HUES64 (cell line): ENCODE measurements around the gene NACC2.

Experiments used
- H3K27ac ChIP-seq: 2 replicates; pipeline ENCODE4 v1.7.0; 2013; ENCODE audit warnings: low read depth, low read length, inconsistent platforms
- H3K27me3 ChIP-seq: 2 replicates; pipeline ENCODE4 v1.6.1; 2013; ENCODE audit warnings: mild to moderate bottlenecking, low read length; ENCODE audit not compliant: insufficient read depth
- H3K36me3 ChIP-seq: 2 replicates; pipeline ENCODE4 v1.6.1; 2013; ENCODE audit warnings: mild to moderate bottlenecking, low read length; ENCODE audit not compliant: insufficient read depth
- H3K4me1 ChIP-seq: 2 replicates; pipeline ENCODE4 v1.6.1; 2013; ENCODE audit warnings: mild to moderate bottlenecking, low read length, moderate library complexity; ENCODE audit not compliant: insufficient read depth
- H3K4me3 ChIP-seq: 2 replicates; pipeline ENCODE4 v1.5.1; 2013; ENCODE audit warnings: mild to moderate bottlenecking, low read length, moderate library complexity
- H3K9ac ChIP-seq: 2 replicates; pipeline ENCODE4 v1.6.1; 2013; ENCODE audit warnings: mild to moderate bottlenecking, low read depth, low read length
- H3K9me3 ChIP-seq: 2 replicates; pipeline ENCODE4 v1.6.1; 2013; ENCODE audit warnings: low read depth, low read length; ENCODE audit not compliant: insufficient read depth
- WGBS: fragments of 150-250, 120-280 bp; methylation state at CpG from one replicate; pipeline ENCODE4 v1.1.7; 2013; ENCODE audit warnings: missing lambda C conversion rate; 5-methylcytosine and 5-hydroxymethylcytosine counted together

NACC2 gene

DNA sequence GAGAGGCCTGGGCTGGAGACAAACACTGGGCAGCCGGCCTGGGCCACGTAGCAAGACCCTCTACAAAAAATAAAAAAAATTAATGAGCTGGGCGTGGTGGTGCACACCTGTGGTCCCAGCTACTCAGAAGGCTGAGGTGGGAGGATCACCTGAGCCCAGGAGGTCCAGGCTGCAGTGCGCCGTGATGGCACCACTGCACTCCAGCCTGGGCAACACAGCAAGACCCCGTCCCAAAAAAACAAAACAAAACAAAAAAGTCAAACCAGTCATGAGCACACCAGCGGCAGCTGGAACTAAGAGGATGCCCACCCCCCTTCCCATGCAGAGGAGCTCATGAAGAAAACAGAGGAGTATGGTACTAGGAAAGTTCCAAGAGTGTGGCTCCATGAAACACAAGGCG lies 131.8 kb downstream of the NACC2 start:
- peaks cover 6% of the 10 kb centered on the region; the same call in 1 of the 2 replicates for H3K4me1 ChIP-seq
- no peak overlapping the region for H3K4me3 ChIP-seq
- no peaks in the 10 kb centered on the region; the same call in 1 of the 2 replicates for H3K27me3 ChIP-seq
- no peaks in the 10 kb centered on the region for H3K9me3 ChIP-seq
- no peak overlapping the region for H3K9ac ChIP-seq
- H3K36me3 ChIP-seq, result no peaks in the 10 kb centered on the region
- WGBS, result 82% methylated on average over 8 of the region's 8 CpGs
- no peak overlapping the region for H3K27ac ChIP-seq

- H3K9me3 ChIP-seq, result no peaks in the 10 kb centered on the region
- no peak overlapping the region for H3K9ac ChIP-seq
- H3K4me1 ChIP-seq, result peaks cover 6% of the 10 kb centered on the region; the same call in 1 of the 2 replicates
- no peaks in the 10 kb centered on the region; the same call in 1 of the 2 replicates for H3K27me3 ChIP-seq
- WGBS, result 83% methylated on average over 11 of the region's 11 CpGs
- H3K36me3 ChIP-seq, result no peaks in the 10 kb centered on the region
- H3K4me3 ChIP-seq, result no peak overlapping the region
- no peak overlapping the region for H3K27ac ChIP-seq
Observed at GRCh38 chr9:135962696-135963307, 132.3 kb downstream of the NACC2 start.

DNA sequence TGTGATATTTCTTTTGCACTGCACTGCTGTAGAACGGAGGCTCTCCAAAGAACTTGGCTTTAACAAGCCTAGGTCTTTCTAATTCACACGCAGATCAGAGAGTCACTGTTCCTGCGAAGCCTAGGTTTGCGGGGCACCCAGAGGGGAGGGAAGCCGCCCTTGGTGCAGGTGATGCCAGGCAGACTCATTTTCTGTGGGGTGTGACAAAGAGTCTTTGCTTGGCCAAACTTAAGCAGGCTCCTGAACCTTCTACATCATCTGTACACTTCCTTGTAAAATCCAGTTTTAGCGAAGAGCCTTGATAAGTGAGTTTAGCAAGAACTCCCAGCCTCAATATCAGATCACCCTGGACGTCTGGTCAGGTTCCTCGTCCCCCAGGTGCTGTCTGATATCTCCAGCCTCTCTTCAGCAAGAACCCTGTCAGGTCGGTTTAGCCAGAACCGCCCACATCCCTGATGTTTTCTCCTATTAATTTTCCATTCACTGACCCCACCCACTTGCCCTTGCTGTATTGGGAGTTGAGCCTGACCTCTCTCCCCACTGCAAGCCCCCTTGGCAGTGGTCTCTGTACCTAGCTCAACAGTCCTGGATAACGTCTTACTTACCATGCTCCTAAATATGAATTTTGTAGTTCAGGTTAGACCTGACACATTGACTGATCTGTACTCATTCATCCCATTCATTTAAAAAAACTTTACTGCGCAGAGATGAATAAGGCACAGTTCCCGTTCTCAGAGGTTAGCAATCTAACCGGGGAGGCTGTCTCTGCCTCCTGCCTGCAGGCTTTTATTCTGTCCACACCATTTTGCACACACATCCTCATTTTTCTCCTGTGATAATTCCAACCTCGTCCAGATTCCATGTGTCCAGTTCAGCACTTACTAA lies 133.0 kb downstream of the NACC2 start:
- Histone ChIP-seq H3K9me3 (no peaks in the 10 kb centered on the region), H3K36me3 (no peaks in the 10 kb centered on the region), H3K4me3 (peak overlapping the region; percentile 57), H3K27ac (no peak overlapping the region), H3K27me3 (no peaks in the 10 kb centered on the region; the same call in 1 of the 2 replicates), H3K4me1 (peaks cover 6% of the 10 kb centered on the region; the same call in 1 of the 2 replicates), H3K9ac (0 out of 2 replicates have a peak overlapping the region, but pooled peaks have one; percentile 29)
- 63% methylated on average over 15 of the region's 15 CpGs for WGBS

- Histone ChIP-seq H3K27me3 (no peaks in the 10 kb centered on the region; the same call in 1 of the 2 replicates), H3K9me3 (no peaks in the 10 kb centered on the region), H3K36me3 (no peaks in the 10 kb centered on the region), H3K27ac (peak within 1 kb of the TSS; percentile 72; the same call in 1 of the 2 replicates), H3K9ac (peak within 1 kb of the TSS; percentile 75), H3K4me1 (peaks cover 6% of the 10 kb centered on the region; the same call in 1 of the 2 replicates), H3K4me3 (peak within 1 kb of the TSS; percentile 80)
- under 1% methylated on average over 52 of the region's 53 CpGs for WGBS
Observed at GRCh38 chr9:135961277-135961715, 133.8 kb downstream of the NACC2 start, which contains the start of gene UBAC1. Gene UBAC1, minus strand, starts transcription at chr9:135961373. Its CDS starts 211 bp downstream, at chr9:135961162.

- 2% methylated on average over 74 of the region's 74 CpGs for WGBS
Observed at GRCh38 chr9:135960411-135961276, 134.4 kb downstream of the NACC2 start.

GRCh38 chr9:135959814-135960213 lies 135.3 kb downstream of the NACC2 start:
- Histone ChIP-seq H3K27ac (no peak overlapping the region), H3K4me3 (peak overlapping the region; percentile 80), H3K9me3 (no peaks in the 10 kb centered on the region), H3K27me3 (no peaks in the 10 kb centered on the region; the same call in 1 of the 2 replicates), H3K4me1 (peaks cover 6% of the 10 kb centered on the region; the same call in 1 of the 2 replicates), H3K36me3 (peaks cover 1% of the 10 kb centered on the region; the same call in 1 of the 2 replicates), H3K9ac (no peak overlapping the region)
- WGBS, result 75% methylated on average over 9 of the region's 9 CpGs

More at GRCh38 chr9:135960411-135961276, 134.4 kb downstream of the NACC2 start:
- peak overlapping the region; percentile 75 for H3K9ac ChIP-seq
- peaks cover 6% of the 10 kb centered on the region; the same call in 1 of the 2 replicates for H3K4me1 ChIP-seq
- H3K27me3 ChIP-seq, result no peaks in the 10 kb centered on the region; the same call in 1 of the 2 replicates
- H3K4me3 ChIP-seq, result peak overlapping the region; percentile 80
- H3K27ac ChIP-seq, result peak overlapping the region; percentile 72; the same call in 1 of the 2 replicates
- no peaks in the 10 kb centered on the region for H3K9me3 ChIP-seq
- H3K36me3 ChIP-seq, result no peaks in the 10 kb centered on the region

DNA sequence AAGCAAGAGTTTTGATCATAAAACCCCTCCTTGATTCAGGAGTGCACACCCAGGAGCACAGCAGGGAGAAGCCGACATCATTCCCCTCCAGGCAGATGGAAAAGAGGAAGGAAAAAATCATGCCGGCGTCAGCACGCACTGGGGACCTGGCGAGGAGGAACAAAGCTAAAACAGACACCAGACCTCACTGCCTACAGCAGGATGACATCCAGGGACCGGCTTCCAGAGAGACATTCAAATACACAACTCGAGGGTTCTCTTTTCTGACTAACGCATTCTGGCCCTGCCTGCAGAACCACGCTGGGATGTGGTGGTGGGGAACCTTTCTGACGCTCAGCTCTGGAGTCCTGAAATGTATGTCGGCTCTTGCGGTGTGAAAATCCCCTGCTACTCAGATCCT lies 136.6 kb downstream of the NACC2 start:
- H3K36me3 ChIP-seq, result peaks cover 12% of the 10 kb centered on the region
- WGBS, result 93% methylated on average over 12 of the region's 12 CpGs
- H3K4me3 ChIP-seq, result no peak overlapping the region
- H3K9ac ChIP-seq, result no peak overlapping the region
- H3K27ac ChIP-seq, result no peak overlapping the region
- H3K4me1 ChIP-seq, result peaks cover 6% of the 10 kb centered on the region; the same call in 1 of the 2 replicates
- no peaks in the 10 kb centered on the region; the same call in 1 of the 2 replicates for H3K27me3 ChIP-seq
- no peaks in the 10 kb centered on the region for H3K9me3 ChIP-seq

DNA sequence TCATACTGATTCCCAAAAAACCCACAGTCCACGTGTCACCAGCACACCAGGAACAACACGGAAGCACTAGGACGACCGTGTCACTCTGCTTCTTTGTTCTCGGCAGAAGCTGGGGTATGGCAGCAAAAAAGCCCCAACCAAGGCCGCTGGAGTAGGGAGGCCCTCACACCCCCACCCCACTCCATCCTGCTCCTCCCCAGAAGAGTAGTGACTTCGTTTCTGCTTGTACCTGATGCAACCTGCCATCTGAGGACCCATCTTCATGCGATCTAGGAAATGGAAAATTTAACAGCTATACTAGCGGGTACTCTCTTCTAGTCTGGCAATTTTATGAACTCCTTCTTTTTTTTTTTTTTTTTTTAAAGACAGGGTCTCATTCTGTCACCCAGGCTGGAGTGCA lies 137.7 kb downstream of the NACC2 start:
- Histone ChIP-seq H3K9ac (no peak overlapping the region), H3K4me1 (peaks cover 6% of the 10 kb centered on the region; the same call in 1 of the 2 replicates), H3K9me3 (no peaks in the 10 kb centered on the region), H3K27me3 (no peaks in the 10 kb centered on the region; the same call in 1 of the 2 replicates), H3K27ac (no peak overlapping the region), H3K36me3 (peaks cover 21% of the 10 kb centered on the region), H3K4me3 (no peak overlapping the region)
- WGBS, result 92% methylated on average over 9 of the region's 9 CpGs

DNA sequence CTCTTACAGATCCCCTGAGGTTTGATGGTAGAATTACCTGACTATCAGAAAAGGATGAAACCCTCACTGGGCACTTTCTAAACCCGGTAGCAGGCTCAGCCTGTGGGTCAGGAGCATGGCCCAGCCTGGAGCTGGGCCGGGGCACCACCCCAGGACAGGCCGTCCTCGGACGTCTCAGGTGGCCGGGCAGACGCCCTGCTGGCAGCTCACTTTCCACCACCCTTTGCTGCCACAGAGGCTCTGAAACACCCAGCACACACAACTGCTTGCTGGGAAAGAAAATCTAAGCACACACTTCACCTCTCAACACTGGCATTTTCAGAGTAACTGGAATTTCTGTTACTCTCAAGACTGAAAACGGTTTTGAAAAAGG lies 138.3 kb downstream of the NACC2 start:
- 95% methylated on average over 8 of the region's 8 CpGs for WGBS
- H3K9me3 ChIP-seq, result no peaks in the 10 kb centered on the region
- H3K27ac ChIP-seq, result no peak overlapping the region
- no peak overlapping the region for H3K9ac ChIP-seq
- peaks cover 4% of the 10 kb centered on the region; the same call in 1 of the 2 replicates for H3K4me1 ChIP-seq
- H3K36me3 ChIP-seq, result peaks cover 27% of the 10 kb centered on the region
- no peaks in the 10 kb centered on the region; the same call in 1 of the 2 replicates for H3K27me3 ChIP-seq
- H3K4me3 ChIP-seq, result no peak overlapping the region
